ENCODE data around the gene TMEM131L.

TMEM131L gene

DNA sequence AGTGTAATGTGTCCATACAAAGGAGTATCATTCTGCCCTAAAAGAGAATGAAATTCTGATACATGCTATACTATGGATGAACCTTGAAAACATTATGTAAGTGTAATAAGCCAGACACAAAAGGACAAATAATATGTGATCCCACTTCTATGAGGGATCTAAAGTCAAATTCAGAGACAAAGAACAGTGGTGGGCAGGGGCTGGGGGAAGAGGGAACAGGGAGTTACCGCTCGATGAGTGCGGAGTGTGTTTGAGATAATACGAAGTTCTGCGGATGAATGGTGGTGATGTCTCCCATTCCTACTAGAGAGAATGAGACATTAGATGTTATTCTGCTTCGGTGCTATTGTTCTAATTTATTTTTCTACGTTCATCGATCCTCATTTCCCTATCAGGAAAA lies 171.9 kb downstream of the TMEM131L start:
- Histone ChIP-seq H3K4me3 (ENCODE audit: control insufficient read depth in 1 of 7, extremely low read depth in 1 of 7, insufficient read depth in 4 of 7, low read depth in 2 of 7, low read length in 6 of 7) (no peak overlapping the region), H3K4me1 (ENCODE audit: control extremely low read depth in 1 of 4, control insufficient read depth in 4 of 4, insufficient read depth in 4 of 4, low read length in 3 of 4) (no peaks in the 10 kb centered on the region), H3K27ac (ENCODE audit: insufficient read depth in 1 of 2, low read depth in 1 of 2, low read length in 2 of 2, poor library complexity in 1 of 2, severe bottlenecking in 2 of 2) (no peak overlapping the region), H3K36me3 (ENCODE audit: control insufficient read depth in 4 of 4, insufficient read depth in 4 of 4, low read length in 3 of 4) (peaks cover 11 to 37% (median 28%) of the 10 kb centered on the region in 4 experiments), H3K9me3 (ENCODE audit: control extremely low read depth in 1 of 5, control insufficient read depth in 4 of 5, insufficient read depth in 2 of 5, low read depth in 1 of 5, low read length in 4 of 5) (no peaks in the 10 kb centered on the region), H3K27me3 (replicated peaks in 2 of 5; ENCODE audit: control insufficient read depth in 4 of 5, insufficient read depth in 5 of 5, low read length in 4 of 5) (no peaks in the 10 kb centered on the region)
- ChIA-PET POLR2A (no interaction called here), CTCF (no interaction called here)
- no peak for DNase-seq
- WGBS (ENCODE audit: insufficient coverage), result 100% methylated on average over 2 of the region's 8 CpGs

DNA sequence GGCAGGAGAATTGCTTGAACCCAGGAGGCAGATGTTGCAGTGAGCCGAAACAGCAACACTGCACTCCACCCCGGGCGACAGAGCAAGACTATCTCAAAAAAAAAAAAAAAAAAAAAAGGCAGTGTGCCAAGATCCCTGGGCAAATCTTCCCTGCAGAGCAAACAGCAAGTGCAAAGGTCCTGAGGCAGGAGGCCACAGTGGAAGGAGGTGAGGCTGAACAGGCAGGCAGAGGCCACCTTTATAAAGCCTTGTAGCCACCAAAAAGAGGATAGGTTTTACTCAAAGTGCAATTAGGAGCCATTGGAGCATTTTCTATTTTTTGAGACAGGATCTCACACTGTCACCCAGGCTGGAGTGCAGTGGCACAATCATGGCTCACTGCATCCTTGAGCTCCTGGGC lies 172.8 kb downstream of the TMEM131L start:
- ChIA-PET CTCF (interaction anchor here (1.0 to 2.0 kb wide), 2 partner anchors 10 to 111 kb away, joined by 5 to 7 read pairs; no protein-coding TSS in a partner anchor), POLR2A (no interaction called here)
- Histone ChIP-seq H3K4me3 (ENCODE audit: control insufficient read depth in 1 of 7, extremely low read depth in 1 of 7, insufficient read depth in 4 of 7, low read depth in 2 of 7, low read length in 6 of 7) (no peak overlapping the region), H3K27ac (ENCODE audit: insufficient read depth in 1 of 2, low read depth in 1 of 2, low read length in 2 of 2, poor library complexity in 1 of 2, severe bottlenecking in 2 of 2) (no peak overlapping the region), H3K36me3 (ENCODE audit: control insufficient read depth in 4 of 4, insufficient read depth in 4 of 4, low read length in 3 of 4) (peaks cover 7 to 30% (median 25%) of the 10 kb centered on the region in 4 experiments), H3K27me3 (replicated peaks in 2 of 5; ENCODE audit: control insufficient read depth in 4 of 5, insufficient read depth in 5 of 5, low read length in 4 of 5) (no peaks in the 10 kb centered on the region), H3K4me1 (ENCODE audit: control extremely low read depth in 1 of 4, control insufficient read depth in 4 of 4, insufficient read depth in 4 of 4, low read length in 3 of 4) (no peaks in the 10 kb centered on the region), H3K9me3 (ENCODE audit: control extremely low read depth in 1 of 5, control insufficient read depth in 4 of 5, insufficient read depth in 2 of 5, low read depth in 1 of 5, low read length in 4 of 5) (no peaks in the 10 kb centered on the region)
- no peak for DNase-seq
- 100% methylated on average over 3 of the region's 3 CpGs for WGBS (ENCODE audit: insufficient coverage)

DNA sequence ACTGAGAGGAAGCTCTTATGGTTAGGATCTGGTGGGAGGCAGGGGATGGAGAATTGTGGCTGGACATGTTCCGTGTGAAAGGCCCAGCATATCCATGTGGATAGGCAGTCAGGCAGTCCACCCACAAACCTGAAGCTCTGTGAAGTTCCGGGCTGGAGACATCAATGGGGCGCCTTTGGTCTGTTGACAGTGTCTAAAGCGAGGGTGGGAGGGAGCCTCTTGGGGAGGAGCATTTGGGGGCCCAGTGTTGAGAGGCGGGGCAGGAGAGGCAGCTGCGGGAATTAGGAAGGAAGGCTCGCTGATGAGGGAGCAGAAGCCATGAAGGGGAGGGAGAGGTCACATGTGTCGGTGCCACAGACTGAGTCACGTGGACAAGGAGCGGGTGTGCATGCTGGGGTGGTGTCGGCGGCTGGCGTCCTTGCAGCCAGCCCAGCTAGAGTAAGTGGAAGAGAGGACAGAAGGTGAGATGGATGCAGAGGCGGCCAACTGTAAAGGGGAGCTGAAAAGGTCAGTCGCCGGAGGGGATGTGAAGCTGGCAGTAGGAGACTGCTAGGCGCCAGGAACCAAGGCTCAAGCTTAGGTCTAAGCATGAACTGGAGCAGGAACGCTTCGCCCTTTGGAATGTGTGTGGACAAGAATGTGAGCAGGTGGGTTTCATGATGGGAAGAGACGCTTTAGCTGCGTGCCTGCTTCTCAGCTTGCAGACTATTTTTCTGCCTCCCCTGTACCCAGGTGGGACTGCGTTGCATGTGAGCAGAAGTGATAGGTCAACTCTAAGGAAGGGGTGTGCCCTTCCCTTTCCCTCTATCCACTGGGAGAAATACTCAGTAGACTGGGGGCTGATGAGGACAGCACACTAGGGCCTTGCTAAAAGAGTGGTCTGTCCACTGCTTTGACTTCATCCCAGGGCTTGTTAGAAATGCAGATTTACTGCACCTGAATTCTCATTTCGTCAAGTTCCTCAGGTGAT lies 174.0 kb downstream of the TMEM131L start:
- ChIA-PET POLR2A (no interaction called here), CTCF (interaction anchor here (0.9 to 2.0 kb wide), 5 partner anchors 9 to 110 kb away, joined by 3 to 7 read pairs (median 3); no protein-coding TSS in a partner anchor)
- Histone ChIP-seq H3K27ac (ENCODE audit: insufficient read depth in 1 of 2, low read depth in 1 of 2, low read length in 2 of 2, poor library complexity in 1 of 2, severe bottlenecking in 2 of 2) (no peak overlapping the region), H3K4me1 (ENCODE audit: control extremely low read depth in 1 of 4, control insufficient read depth in 4 of 4, insufficient read depth in 4 of 4, low read length in 3 of 4) (no peaks in the 10 kb centered on the region), H3K9me3 (ENCODE audit: control extremely low read depth in 1 of 5, control insufficient read depth in 4 of 5, insufficient read depth in 2 of 5, low read depth in 1 of 5, low read length in 4 of 5) (peaks cover 0 to 1% (median 0%) of the 10 kb centered on the region in 5 experiments), H3K27me3 (replicated peaks in 2 of 5; ENCODE audit: control insufficient read depth in 4 of 5, insufficient read depth in 5 of 5, low read length in 4 of 5) (no peaks in the 10 kb centered on the region), H3K36me3 (ENCODE audit: control insufficient read depth in 4 of 4, insufficient read depth in 4 of 4, low read length in 3 of 4) (peaks cover 6 to 19% (median 16%) of the 10 kb centered on the region in 4 experiments), H3K4me3 (ENCODE audit: control insufficient read depth in 1 of 7, extremely low read depth in 1 of 7, insufficient read depth in 4 of 7, low read depth in 2 of 7, low read length in 6 of 7) (no peak overlapping the region)
- DNase-seq, result no peak
- WGBS (ENCODE audit: insufficient coverage), result 93% methylated on average over 20 of the region's 23 CpGs

DNA sequence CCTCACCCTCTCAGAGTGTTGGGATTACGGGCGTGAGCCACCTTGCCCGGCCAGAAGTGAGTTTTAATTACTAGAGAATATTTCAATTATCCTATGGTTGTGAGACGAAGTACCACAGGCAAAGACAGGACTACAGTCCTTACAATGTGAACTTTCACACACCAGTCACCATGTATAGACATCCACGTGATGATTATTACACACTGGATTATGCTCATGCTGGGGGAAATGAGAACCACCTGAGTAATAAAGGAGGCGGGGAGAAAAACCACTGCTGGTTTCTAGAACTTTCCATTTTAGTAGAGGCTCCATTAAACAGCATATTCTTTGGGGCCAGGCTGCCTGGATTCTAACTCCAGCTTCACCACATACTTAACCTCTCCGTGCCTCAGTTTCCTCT lies 175.4 kb downstream of the TMEM131L start:
- WGBS (ENCODE audit: insufficient coverage), result 100% methylated on average over 4 of the region's 7 CpGs
- DNase-seq, result no peak
- Histone ChIP-seq H3K4me3 (ENCODE audit: control insufficient read depth in 1 of 7, extremely low read depth in 1 of 7, insufficient read depth in 4 of 7, low read depth in 2 of 7, low read length in 6 of 7) (no peak overlapping the region), H3K27me3 (replicated peaks in 2 of 5; ENCODE audit: control insufficient read depth in 4 of 5, insufficient read depth in 5 of 5, low read length in 4 of 5) (no peaks in the 10 kb centered on the region), H3K4me1 (ENCODE audit: control extremely low read depth in 1 of 4, control insufficient read depth in 4 of 4, insufficient read depth in 4 of 4, low read length in 3 of 4) (no peaks in the 10 kb centered on the region), H3K27ac (ENCODE audit: insufficient read depth in 1 of 2, low read depth in 1 of 2, low read length in 2 of 2, poor library complexity in 1 of 2, severe bottlenecking in 2 of 2) (no peak overlapping the region), H3K9me3 (ENCODE audit: control extremely low read depth in 1 of 5, control insufficient read depth in 4 of 5, insufficient read depth in 2 of 5, low read depth in 1 of 5, low read length in 4 of 5) (peaks cover 0 to 3% (median 0%) of the 10 kb centered on the region in 5 experiments), H3K36me3 (ENCODE audit: control insufficient read depth in 4 of 4, insufficient read depth in 4 of 4, low read length in 3 of 4) (peaks cover 2 to 6% (median 4%) of the 10 kb centered on the region in 4 experiments)
- ChIA-PET CTCF (interaction anchor here (3.4 to 3.8 kb wide), 2 partner anchors 8 to 109 kb away, joined by 12 to 16 read pairs; no protein-coding TSS in a partner anchor), POLR2A (no interaction called here)

DNA sequence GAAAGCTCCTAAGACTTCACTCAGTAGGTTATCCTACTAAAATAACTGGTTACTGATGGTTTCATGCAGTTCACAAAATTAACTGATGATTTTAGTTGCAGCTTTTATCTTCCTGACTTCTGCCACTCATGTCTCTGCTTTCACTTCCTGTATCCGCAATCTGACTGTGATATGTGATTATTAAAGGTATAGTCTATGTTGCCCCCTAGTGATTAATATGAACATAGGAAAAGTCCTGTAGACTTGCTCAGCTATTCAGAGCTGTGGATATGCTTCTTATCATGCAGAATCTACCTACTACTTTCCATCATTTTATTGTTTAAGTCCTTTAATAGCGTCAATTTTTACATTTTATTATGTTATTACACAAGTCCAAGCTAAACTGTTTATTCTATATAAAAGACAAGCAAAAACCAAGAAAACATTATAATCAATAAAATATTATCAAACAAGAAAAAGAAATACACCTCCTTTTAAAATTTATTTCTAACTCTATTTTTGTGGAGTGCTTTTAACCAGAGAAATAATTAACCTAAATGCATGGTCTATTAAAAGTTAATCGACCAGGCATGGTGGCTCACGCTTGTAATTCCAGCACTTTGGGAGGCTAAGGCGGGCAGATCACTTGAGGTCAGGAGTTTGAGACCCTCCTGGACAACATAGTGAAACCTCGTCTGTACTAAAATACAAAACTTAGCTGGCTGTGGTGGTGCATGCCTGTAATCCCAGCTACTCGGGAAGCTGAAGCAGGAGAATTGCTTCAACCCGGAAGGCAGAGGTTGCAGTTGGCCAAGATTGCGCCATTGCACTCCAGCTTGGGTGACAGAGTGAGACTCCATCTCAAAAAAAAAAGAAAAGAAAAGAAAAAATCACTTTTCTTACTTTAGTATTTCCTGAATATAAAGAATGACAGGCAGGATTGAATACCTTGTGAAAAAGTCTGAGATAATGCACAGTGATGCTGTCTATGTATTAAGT lies 177.5 kb downstream of the TMEM131L start:
- Histone ChIP-seq H3K4me1 (ENCODE audit: control extremely low read depth in 1 of 4, control insufficient read depth in 4 of 4, insufficient read depth in 4 of 4, low read length in 3 of 4) (peaks cover 0 to 4% (median 0%) of the 10 kb centered on the region in 4 experiments), H3K36me3 (ENCODE audit: control insufficient read depth in 4 of 4, insufficient read depth in 4 of 4, low read length in 3 of 4) (no peaks in the 10 kb centered on the region), H3K4me3 (ENCODE audit: control insufficient read depth in 1 of 7, extremely low read depth in 1 of 7, insufficient read depth in 4 of 7, low read depth in 2 of 7, low read length in 6 of 7) (no peak overlapping the region), H3K27ac (ENCODE audit: insufficient read depth in 1 of 2, low read depth in 1 of 2, low read length in 2 of 2, poor library complexity in 1 of 2, severe bottlenecking in 2 of 2) (no peak overlapping the region), H3K9me3 (ENCODE audit: control extremely low read depth in 1 of 5, control insufficient read depth in 4 of 5, insufficient read depth in 2 of 5, low read depth in 1 of 5, low read length in 4 of 5) (peaks cover 0 to 3% (median 0%) of the 10 kb centered on the region in 5 experiments), H3K27me3 (replicated peaks in 2 of 5; ENCODE audit: control insufficient read depth in 4 of 5, insufficient read depth in 5 of 5, low read length in 4 of 5) (no peaks in the 10 kb centered on the region)
- peak; percentile 44 to 82 (median 72) for DNase-seq
- WGBS (ENCODE audit: insufficient coverage), result 97% methylated on average over 7 of the region's 9 CpGs
- ChIA-PET CTCF (interaction anchor here (0.6 to 3.8 kb wide), 11 partner anchors 9 to 740 kb away, joined by 3 to 16 read pairs (median 3); no protein-coding TSS in a partner anchor), POLR2A (no interaction called here)

DNA sequence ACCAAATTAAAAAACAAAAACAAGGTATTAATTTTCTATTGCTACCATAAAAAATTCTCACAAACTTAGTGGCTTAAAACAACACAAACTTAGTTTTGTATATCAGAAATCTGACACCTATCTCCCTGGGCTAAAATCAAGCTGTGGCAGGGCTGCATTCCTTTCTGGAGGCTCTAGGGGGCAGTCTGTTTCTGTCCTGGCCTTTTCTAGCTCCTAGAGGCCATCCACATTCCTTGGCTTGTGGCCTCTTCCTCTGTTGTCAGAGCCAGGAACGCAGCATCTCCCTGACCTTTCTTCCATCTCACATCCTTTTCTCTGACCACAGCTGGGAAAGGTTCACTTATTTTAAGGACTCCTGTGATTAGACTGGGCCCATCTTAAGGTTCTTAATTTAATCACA lies 179.0 kb downstream of the TMEM131L start:
- Histone ChIP-seq H3K4me3 (ENCODE audit: control insufficient read depth in 1 of 7, extremely low read depth in 1 of 7, insufficient read depth in 4 of 7, low read depth in 2 of 7, low read length in 6 of 7) (no peak overlapping the region), H3K27me3 (replicated peaks in 2 of 5; ENCODE audit: control insufficient read depth in 4 of 5, insufficient read depth in 5 of 5, low read length in 4 of 5) (no peaks in the 10 kb centered on the region), H3K36me3 (ENCODE audit: control insufficient read depth in 4 of 4, insufficient read depth in 4 of 4, low read length in 3 of 4) (no peaks in the 10 kb centered on the region), H3K9me3 (ENCODE audit: control extremely low read depth in 1 of 5, control insufficient read depth in 4 of 5, insufficient read depth in 2 of 5, low read depth in 1 of 5, low read length in 4 of 5) (peaks cover 0 to 3% (median 0%) of the 10 kb centered on the region in 5 experiments), H3K27ac (ENCODE audit: insufficient read depth in 1 of 2, low read depth in 1 of 2, low read length in 2 of 2, poor library complexity in 1 of 2, severe bottlenecking in 2 of 2) (no peak overlapping the region), H3K4me1 (ENCODE audit: control extremely low read depth in 1 of 4, control insufficient read depth in 4 of 4, insufficient read depth in 4 of 4, low read length in 3 of 4) (peaks cover 0 to 4% (median 0%) of the 10 kb centered on the region in 4 experiments)
- no peak for DNase-seq
- ChIA-PET POLR2A (no interaction called here), CTCF (interaction anchor here (2.3 to 3.8 kb wide), 3 partner anchors 11 to 105 kb away, joined by 7 to 16 read pairs (median 12); no protein-coding TSS in a partner anchor)
- 100% methylated on average over 1 of the region's 1 CpG for whole genome bisulfite sequencing (ENCODE audit: insufficient coverage)
